Astrocyte of the cerebellum (primary cell): ENCODE data around the gene GALNT17.

ENCODE experiments used
- DNase-seq: peaks from one replicate; pipeline ENCODE4 v3.0.0-alpha.2; 2011; ENCODE audit warnings: low read depth
- H3K4me3 ChIP-seq: 2 replicates; pipeline ENCODE4 v1.5.1; 2011; ENCODE audit warnings: mild to moderate bottlenecking, low read depth, low read length, moderate library complexity
- CTCF ChIP-seq: IDR thresholded peaks from 2 replicates; pipeline ENCODE4 v1.5.1; 2012; ENCODE audit warnings: low read length, low read depth, moderate library complexity, mild to moderate bottlenecking; ENCODE audit errors: missing control alignments
- in situ Hi-C: cut with HindIII; loops from 2 replicates; pipeline ENCODE4 v1.10.0; 2017; ENCODE audit warnings: low sequenced_read_pairs

Gene GALNT17

GRCh38 chr7:71439321-71439720 is 307.4 kb downstream of the GALNT17 start:
- no peak overlapping the region for H3K4me3 ChIP-seq
- TF ChIP-seq CTCF, result no peak
- in situ Hi-C loops, result no loop called here
- no peak for DNase-seq

DNA sequence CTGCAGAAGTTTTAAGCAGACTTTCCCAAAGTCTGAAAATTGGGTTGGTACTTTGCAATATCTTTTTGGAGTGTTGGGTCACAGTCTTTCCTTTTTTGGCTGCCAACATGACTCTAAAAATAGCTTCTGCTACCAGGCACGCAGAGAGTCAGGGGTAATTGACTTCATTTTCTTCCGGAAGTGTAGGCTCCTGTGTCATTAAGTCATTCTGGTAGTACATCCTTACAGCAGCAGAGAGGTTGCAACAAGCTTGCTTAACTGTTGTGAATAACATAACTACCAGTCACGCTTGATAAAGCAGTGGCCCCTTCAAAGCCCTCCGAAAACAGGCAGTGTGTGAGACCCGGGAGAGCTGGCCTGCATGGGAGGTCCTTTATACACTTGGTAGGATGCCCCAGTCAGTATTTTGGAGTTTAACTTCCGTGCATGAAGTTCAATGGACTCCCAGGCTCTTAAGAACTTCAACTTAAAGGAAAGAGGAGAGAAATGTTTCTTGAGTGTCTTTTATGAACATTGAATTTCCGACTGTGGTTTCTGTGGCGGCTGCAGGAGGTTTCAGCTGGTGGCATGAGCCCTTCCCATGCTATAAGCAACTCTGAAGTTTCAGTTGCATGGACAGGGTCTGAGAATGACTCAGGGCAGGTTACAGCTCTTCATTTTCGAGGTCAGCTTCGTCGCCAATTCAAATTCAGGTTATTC is 310.7 kb downstream of the GALNT17 start:
- TF ChIP-seq CTCF, result no peak
- no peak for DNase-seq
- in situ Hi-C loops, result no loop called here
- H3K4me3 ChIP-seq, result no peak overlapping the region

- TF ChIP-seq CTCF, result no peak
- no peak overlapping the region for H3K4me3 ChIP-seq
- in situ Hi-C loops, result no loop called here
- DNase-seq, result no peak
These were observed 311.2 kb downstream of the GALNT17 start for GRCh38 chr7:71443191-71443530.

DNA sequence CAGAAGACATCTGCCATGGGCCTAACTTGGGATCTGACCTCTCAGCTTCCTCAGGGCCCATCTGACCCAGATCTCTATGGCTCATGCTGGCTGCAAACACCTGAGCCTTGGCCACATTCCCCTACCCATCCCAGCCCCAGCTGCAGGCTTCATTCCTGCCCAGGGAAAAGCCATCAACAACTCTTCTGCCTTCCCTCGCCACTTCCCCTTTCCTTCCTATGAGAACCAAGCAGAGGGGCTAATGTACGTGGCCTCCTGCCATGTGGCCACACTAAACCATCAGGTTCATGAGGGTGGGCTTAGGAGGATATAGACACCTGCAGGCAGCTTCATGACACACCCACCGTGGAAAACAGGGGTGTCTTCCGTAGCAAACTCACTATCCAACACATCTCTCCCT is 312.2 kb downstream of the GALNT17 start:
- in situ Hi-C loops, result no loop called here
- TF ChIP-seq CTCF, result no peak
- no peak overlapping the region for H3K4me3 ChIP-seq
- DNase-seq, result no peak

- no peak for TF ChIP-seq CTCF
- no peak for DNase-seq
- in situ Hi-C loops, result no loop called here
- no peak overlapping the region for H3K4me3 ChIP-seq
These were observed 321.7 kb downstream of the GALNT17 start for GRCh38 chr7:71453630-71454029.

DNA sequence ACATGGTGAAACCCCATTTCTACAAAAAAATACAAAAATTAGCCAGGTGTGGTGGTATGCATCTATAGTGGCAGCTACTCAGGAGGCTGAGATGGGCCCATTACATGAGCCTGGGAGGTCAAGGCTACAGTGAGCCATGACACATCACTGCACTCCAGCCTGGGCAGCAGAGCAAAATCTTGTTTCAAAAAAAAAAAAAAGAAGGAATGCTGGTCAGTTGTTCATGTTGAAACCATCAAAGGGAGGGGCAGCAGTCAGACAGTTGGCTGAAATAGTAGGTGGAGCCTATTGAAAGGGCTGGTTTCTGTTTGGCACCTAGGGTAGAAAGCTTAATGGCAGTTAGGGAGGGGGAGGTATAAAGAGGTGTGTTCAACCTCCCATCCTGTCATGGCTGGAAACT is 323.0 kb downstream of the GALNT17 start:
- no peak overlapping the region for H3K4me3 ChIP-seq
- TF ChIP-seq CTCF, result no peak
- in situ Hi-C loops, result no loop called here
- no peak for DNase-seq
